Right lobe of liver (tissue), 6 donors: Measurements from ENCODE around the gene PLCL2. TPM values are rescaled to one million over a fixed set of nuclear protein-coding genes. Genes with fewer than 3 reads are reported as not detected.

ENCODE experiments used
- ATAC-seq, 4 donors: fragments of 200-7000 bp; cut with Tn5 transposase; one replicate each; pipeline ENCODE4 v1.9.1; 2020; ENCODE audit warnings: mild to moderate bottlenecking in 4 of 4, moderate library complexity in 4 of 4
- DNase-seq, 3 donors: peaks; one replicate each; pipeline ENCODE4 v3.0.0-alpha.2; 2020
- H3K27ac ChIP-seq, 3 donors: fragments of 200-600 bp; one replicate each; pipeline ENCODE4 v1.8.0; 2022
- H3K27me3 ChIP-seq, 2 donors: fragments of 200-600 bp; one replicate each; pipeline ENCODE4 v1.8.0; 2022
- H3K36me3 ChIP-seq, 4 donors: fragments of 200-600 bp; sonication (generic) in 1 of 4; one replicate each; pipeline versions ENCODE4 v1.5.1 to v1.8.0; 2017 to 2022; ENCODE audit warnings: control low read depth in 1 of 4
- H3K4me1 ChIP-seq, 4 donors: fragments of 200-600 bp; sonication (generic) in 1 of 4; one replicate each; pipeline versions ENCODE4 v1.5.1 to v1.8.0; 2017 to 2022; ENCODE audit warnings: control low read depth in 1 of 4
- H3K4me3 ChIP-seq, 3 donors: fragments of 200-600 bp; one replicate each; pipeline ENCODE4 v1.8.0; 2022
- H3K9me3 ChIP-seq, 4 donors: fragments of 200-600 bp; sonication (generic) in 1 of 4; one replicate each; pipeline versions ENCODE4 v1.5.1 to v1.8.0; 2017 to 2022; ENCODE audit warnings: control low read depth in 1 of 4
- POLR2A ChIP-seq: fragments of 450-650 bp; IDR thresholded peaks from one replicate; pipeline ENCODE4 v1.6.1; 2017; ENCODE audit warnings: antibody characterized with exemption, mild to moderate bottlenecking
- WGBS: methylation state at CpG from one replicate; pipeline ENCODE4 v1.1.6; 2018; ENCODE audit warnings: low coverage, low lambda C conversion rate; ENCODE audit not compliant: insufficient coverage; ENCODE audit errors: missing lambda C conversion rate; 5-methylcytosine and 5-hydroxymethylcytosine counted together
- intact Hi-C, 2 donors: fragments of 100-400 bp; cut with DNase I; formaldehyde crosslinking; loops; one replicate each; pipeline versions ENCODE4 v1.11.2 to v1.14.1; 2022
- total RNA-seq, 6 experiments: library from RNA; depleted of rRNA in 2 of 6; stranded (reverse); fragments of >200 nt in 2 of 6; fragmentation: NEBNext Ultra II Directional in 3 of 6; extraction: Animal tissue kit (Norgen Biotek cat#: 25700) in 3 of 6; gene quantifications; one replicate each; pipeline versions ENCODE4 v1.1.0 to v1.2.4, GENCODE V29; 2016 to 2023
- TF ChIP-seq, protein P1 (sequence below), 4 donors: fragments of 200-600 bp in 3 of 4; fragments of 450-650 bp in 1 of 4; IDR thresholded peaks; one replicate each; pipeline versions ENCODE4 v1.5.1 to v1.8.0; 2016 to 2022; ENCODE audit warnings: antibody characterized with exemption in 4 of 4, mild to moderate bottlenecking in 2 of 4
- donor health status: DM: no; HTN: yes; CAD: no.
- donor health status: DM: no; HTN: no; CAD: no.
- donor health status: DM: no; HTN: no; CAD: no.
- donor health status: DM: no; HTN: yes; CAD: no.
- donor health status: DM: no; HTN: yes; CAD: no.

The PLCL2 gene
- total RNA-seq, 6 experiments from 2014 or later = 4.6 to 8.2 (median 6.9) TPM

DNA sequence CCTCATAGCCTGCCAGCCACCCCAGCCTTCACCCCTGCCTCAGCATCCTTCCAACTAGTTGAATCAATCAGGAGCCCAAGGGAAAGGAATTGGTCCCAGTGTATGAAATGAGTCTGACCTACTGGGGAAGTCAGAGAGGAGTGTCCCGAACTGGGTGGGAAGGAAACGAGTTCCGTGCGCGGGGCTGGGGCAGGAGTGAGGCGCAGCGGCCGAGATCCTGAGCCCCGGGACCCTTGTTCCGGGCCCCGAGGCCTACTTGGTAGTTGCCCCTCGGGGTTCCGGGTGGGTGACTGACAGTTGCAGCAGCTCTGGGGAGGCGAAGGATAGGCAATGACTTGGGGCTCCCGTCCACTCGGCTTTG is 1.1 kb upstream of the PLCL2 start:
- Histone ChIP-seq H3K36me3 (no peaks in the 10 kb centered on the region), H3K9me3 (no peaks in the 10 kb centered on the region), H3K4me1 (peaks cover 0 to 7% (median 0%) of the 10 kb centered on the region in 4 donors), H3K4me3 (peak overlapping the region; percentile 74 to 88 (median 80)), H3K27ac (peak overlapping the region in 2 of 3 donors; percentile 87 to 90), H3K27me3 (no peaks in the 10 kb centered on the region)
- ATAC-seq (peak in 1 of 4 donors; percentile 2), DNase-seq (no peak)
- TF ChIP-seq, protein P1, sequence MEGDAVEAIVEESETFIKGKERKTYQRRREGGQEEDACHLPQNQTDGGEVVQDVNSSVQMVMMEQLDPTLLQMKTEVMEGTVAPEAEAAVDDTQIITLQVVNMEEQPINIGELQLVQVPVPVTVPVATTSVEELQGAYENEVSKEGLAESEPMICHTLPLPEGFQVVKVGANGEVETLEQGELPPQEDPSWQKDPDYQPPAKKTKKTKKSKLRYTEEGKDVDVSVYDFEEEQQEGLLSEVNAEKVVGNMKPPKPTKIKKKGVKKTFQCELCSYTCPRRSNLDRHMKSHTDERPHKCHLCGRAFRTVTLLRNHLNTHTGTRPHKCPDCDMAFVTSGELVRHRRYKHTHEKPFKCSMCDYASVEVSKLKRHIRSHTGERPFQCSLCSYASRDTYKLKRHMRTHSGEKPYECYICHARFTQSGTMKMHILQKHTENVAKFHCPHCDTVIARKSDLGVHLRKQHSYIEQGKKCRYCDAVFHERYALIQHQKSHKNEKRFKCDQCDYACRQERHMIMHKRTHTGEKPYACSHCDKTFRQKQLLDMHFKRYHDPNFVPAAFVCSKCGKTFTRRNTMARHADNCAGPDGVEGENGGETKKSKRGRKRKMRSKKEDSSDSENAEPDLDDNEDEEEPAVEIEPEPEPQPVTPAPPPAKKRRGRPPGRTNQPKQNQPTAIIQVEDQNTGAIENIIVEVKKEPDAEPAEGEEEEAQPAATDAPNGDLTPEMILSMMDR (IDR thresholded peaks at IDR 0.05) = no peak
- TF ChIP-seq POLR2A = no peak
- 60% methylated on average over 1 of the region's 16 CpGs for WGBS
- intact Hi-C loops = no loop called here

DNA sequence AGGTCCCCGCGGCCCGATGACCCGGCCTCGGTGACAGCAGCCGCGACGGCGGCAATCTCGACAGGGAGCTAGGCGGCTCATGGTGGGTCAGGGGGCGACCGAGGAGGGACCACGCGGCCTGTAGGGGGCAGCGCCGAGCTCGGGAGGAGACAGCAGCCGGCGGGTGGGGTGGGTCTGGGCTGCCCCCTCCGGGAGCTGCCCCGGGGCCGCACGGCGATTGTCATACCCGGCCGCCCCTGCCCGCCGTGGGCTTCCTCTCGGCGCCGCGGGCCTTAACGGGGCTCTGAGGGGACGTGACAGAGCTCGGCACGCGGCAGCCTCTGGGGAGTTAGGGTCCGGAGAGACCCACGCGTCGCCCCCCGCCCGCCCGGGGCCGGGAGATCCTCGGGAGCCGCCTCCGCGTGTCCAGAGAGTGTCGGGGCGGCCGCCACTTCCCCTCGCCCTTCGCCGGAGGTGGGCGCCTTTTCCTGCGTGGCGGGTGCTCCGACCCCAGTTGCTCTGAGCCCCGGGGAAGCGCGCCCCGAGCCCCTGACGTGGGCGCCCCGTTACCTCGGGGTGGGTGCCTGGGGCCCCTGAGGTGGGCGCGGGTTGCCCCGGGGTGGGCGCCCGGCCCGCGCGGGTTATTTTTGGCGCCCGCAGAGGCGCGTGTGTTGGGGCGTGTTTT is 539 bp upstream of the PLCL2 start:
- intact Hi-C loops = no loop called here
- TF ChIP-seq POLR2A = no peak
- TF ChIP-seq, protein P1 (IDR thresholded peaks at IDR 0.05) = peak; percentile 56 to 76 (median 63)
- no peaks in the 10 kb centered on the region for H3K9me3 ChIP-seq
- H3K36me3 ChIP-seq = no peaks in the 10 kb centered on the region
- peak; percentile 77 to 85 (median 81) for DNase-seq
- no CpG with 5 or more reads among the region's 81 CpGs for WGBS
- ATAC-seq = peak; percentile 71 to 78 (median 76)
- H3K4me1 ChIP-seq = peaks cover 0 to 7% (median 1%) of the 10 kb centered on the region in 4 donors
- peak overlapping the region; percentile 87 to 94 (median 90) for H3K27ac ChIP-seq
- H3K4me3 ChIP-seq = peak overlapping the region; percentile 74 to 88 (median 80)
- no peaks in the 10 kb centered on the region for H3K27me3 ChIP-seq

DNA sequence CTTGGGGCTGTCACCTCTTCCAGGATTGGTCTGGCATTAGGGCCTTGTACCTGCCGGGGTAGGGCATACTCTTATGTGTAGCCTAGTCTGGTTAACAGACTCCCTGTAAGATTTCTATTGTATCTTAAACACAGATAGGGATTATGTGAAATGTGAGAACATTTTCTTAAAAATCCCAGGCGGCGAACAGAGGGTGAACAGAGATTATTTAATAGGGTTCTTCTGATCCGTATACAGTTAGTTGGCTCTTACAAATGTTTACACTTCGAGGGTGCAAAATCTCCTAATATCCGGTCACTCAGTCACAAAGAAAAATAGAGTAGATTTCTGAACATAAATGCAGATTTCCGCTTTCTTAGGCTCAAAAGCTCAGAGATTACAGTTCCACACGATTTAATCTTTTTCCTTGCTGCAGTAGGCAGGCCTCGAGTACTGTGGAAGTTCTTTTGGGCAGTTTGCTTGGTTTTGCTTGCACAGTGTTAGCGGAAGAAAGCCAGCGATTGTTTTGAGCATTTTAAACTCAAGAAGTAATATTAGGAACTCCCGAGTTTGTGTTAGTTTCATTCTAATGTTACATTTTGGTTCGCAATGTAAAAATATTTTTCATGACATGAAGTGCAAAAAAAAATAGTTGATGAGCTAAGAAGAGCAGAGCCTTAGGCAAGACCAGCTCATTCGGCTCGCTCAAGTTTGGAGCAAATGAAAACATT is 993 bp downstream of the PLCL2 start:
- H3K4me1 ChIP-seq = peaks cover 0 to 7% (median 3%) of the 10 kb centered on the region in 4 donors
- no peaks in the 10 kb centered on the region for H3K27me3 ChIP-seq
- intact Hi-C loops = no loop called here
- peak overlapping the region; percentile 87 to 94 (median 90) for H3K27ac ChIP-seq
- peak in 1 of 3 donors; percentile 71 for DNase-seq
- peak overlapping the region; percentile 74 to 88 (median 80) for H3K4me3 ChIP-seq
- no peak for TF ChIP-seq POLR2A
- TF ChIP-seq, protein P1 (IDR thresholded peaks at IDR 0.05) = no peak
- peak; percentile 74 to 88 (median 78) for ATAC-seq
- WGBS = 2% methylated on average over 15 of the region's 15 CpGs
- no peaks in the 10 kb centered on the region for H3K36me3 ChIP-seq
- H3K9me3 ChIP-seq = no peaks in the 10 kb centered on the region

DNA sequence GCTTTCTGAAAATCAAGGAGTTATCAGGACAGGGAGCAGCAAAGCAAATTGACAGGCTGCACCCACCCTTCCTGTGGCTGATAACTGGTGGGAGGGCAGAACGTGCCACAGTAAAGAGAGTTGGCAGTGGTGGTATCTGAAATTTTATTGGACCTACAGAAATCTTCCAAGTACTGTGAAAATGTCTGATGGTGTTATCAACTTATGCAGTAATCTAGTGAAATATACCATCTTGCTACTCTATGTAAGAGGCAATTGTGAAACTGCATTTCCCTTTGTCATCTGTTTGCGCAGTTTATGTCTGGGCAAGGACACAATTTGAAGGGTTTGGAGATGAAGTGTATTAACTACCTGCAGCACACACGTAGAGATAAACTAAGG is 1.5 kb downstream of the PLCL2 start:
- Histone ChIP-seq H3K9me3 (no peaks in the 10 kb centered on the region), H3K36me3 (no peaks in the 10 kb centered on the region), H3K4me1 (peaks cover 0 to 7% (median 3%) of the 10 kb centered on the region in 4 donors), H3K27me3 (no peaks in the 10 kb centered on the region), H3K27ac (peak overlapping the region; percentile 87 to 94 (median 90)), H3K4me3 (peak overlapping the region; percentile 74 to 88 (median 80))
- TF ChIP-seq POLR2A = no peak
- TF ChIP-seq, protein P1 (IDR thresholded peaks at IDR 0.05) = no peak
- intact Hi-C loops = no loop called here
- ATAC-seq (peak; percentile 5 to 29 (median 12)), DNase-seq (no peak)
- 7% methylated on average over 3 of the region's 3 CpGs for whole genome bisulfite sequencing
